Stimulated activated CD8-positive, alpha-beta memory T cell treated with anti-CD3 and anti-CD28 coated beads, Interleukin-4, amount 100 ng/mL, for 48 hours (primary cell): ENCODE data around the gene NLRP14.

Source experiments
- DNase-seq: peaks from one replicate; pipeline ENCODE4 v3.0.0-alpha.2; 2020

The NLRP14 gene

DNA sequence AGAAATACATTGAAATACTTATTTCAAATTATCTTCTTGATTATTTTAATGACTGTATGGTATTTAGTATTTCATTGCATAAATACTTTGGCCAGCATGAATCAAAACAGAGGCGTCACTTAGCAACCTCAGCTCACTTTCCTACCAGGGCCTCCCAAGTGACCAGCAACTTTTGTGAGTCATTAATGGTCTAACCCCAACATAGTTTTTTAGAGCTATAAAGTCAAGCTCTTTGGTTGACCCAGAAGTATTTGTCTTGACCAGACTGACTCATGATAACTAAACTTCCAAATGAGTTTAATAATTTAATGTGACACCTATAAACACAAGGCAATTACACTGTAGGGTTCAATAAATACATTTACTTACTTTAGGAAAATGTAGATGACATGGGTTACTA lies 40.6 kb downstream of the NLRP14 start:
- DNase-seq: no peak

DNA sequence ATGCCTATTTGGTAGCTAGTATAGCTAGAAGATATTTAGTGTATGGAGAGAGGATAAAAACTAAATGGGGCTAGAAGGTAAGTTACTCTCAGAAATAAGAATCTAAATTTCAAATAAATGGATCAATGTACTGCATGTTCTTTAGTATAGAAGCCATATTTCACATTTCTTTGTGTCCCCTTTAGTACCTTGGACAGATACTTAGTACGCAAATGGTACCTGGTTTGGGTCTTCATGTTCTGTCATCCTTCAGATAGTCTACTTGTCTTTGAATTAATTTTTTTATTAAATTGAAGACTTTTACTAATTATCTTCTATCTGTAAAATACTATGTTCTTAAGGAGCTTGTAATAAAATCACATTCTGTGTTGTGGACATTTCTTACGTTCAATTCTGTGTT lies 42.3 kb downstream of the NLRP14 start:
- no peak for DNase-seq

DNA sequence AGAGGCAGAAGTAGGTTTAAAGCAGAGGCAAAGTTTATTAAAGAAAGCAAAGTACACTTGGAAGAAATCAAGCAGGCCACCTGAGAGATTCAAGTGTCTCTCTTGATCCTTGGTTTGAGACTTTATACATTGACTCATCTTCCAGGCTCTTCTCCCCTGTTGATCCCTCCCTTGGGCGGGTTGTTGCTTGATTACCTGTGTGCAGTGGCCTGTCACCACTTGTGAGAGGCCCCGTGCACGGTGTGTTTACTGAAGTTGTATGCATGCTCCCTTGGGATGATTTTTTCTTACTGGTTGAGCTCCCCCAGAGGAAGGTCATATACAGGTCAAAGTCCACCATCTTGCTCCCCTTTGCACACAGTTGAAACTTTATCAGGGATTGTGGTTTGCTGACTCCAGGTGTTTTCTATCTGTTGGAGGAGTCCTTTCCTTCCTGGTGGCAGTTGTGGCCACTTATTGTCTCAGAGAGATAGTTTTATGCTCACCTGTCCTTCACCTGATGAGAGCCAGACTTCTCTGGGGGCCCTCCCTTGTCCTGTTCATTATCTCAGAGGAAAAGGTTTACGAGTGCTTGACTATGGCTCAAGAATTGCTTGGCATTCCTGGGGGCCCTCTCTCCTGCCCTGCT lies 52.2 kb downstream of the NLRP14 start:
- DNase-seq: no peak

DNA sequence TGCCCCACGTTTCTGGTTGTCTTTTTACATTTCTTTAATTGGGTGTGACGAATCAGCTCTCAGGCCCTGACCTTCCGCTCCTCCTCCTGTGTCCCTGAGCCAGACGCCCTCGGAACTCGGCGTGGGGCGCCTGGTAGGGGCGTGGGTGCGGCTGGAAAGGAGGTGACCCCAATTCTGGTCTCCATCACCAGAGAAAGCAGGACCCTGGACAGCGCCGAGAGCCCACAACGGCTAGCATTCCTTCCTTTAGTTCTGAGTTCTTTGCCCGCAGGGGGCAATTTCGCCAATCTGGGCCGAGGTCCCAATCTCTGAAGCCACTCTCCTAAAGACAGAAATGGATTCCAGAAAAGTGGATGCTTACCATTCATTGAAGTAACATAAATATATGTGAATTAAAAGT lies 56.8 kb downstream of the NLRP14 start:
- no peak for DNase-seq

DNA sequence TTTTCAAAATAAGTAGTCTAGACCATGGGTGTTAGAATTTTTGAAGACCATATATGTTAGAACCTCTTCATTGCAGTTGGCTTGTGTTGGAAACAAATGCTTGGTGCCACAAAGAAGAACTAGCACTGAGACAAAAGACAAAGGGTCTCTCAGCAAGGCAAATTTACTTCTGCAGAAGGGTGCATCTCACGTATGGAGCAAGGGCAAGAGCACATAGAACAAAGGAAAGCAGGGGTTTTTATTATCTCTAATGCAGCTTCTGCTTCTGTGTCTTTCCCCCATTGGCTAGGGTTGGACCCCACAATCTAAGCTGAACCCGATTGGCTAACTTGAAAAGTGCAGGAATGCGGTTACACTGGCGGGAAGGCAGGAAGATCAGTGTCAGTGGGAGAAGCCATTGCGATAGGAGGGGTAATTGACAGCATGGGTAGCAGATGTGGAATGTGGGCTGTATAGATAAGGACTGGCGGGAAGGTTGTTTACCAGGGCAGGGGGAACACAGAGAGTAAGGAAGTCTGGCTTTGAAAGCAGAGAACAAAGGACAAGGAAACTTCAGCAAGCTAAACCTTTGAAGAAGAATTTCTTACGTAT lies 59.4 kb downstream of the NLRP14 start:
- DNase-seq: no peak

DNA sequence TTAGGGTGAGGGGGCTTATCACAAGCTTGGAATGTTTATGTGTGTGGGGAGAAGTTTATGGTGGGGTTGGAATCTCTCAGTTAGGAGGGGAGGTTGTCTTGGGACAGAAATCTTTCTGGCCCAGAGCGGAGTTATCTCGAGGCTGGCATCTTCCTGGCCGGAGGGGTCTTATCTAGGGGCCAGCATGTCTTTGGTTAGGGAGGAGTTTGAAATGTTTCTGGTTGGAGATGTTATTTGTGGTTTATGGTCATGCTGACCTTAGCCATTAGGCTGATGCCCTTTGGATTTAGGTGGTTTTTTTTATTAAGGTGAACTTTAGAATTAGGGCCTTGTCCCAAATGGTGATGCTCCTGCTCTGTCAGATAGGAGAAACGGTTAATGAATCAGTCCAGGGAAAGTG lies 60.6 kb downstream of the NLRP14 start:
- DNase-seq: no peak

DNA sequence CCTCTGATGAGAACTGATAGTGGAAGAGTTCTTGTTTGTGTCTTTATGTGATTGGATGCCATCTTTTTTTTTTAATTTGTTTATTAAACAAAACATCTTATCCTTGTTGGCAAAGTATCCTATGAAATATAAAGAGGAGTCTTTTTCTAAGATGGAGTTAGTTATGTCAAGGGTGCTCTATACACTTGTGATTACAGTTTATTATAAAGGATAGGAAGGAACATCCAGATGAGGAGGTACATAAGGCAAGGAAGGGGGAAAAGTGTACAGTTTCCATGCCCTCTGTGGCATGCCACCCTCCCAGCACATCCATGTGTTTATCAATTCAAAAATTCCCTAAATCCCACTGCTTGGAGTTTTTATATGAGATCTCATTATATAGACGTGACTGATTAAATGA lies 61.2 kb downstream of the NLRP14 start:
- no peak for DNase-seq

DNA sequence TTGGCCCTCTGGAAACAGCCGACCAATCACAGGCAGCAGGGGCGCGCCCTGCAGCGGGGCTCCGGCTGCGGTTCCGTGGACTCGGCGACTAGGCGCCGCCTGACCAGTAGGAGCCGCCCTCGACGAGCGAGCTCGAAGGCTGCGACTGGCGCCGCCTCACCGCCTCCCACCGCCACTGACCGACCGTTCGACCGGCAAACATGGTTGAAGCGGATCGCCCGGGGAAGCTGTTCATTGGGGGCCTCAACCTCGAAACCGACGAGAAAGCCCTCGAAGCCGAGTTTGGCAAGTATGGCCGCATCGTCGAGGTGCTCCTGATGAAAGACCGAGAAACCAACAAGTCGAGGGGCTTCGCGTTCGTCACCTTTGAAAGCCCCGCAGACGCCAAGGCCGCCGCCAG lies 68.6 kb downstream of the NLRP14 start, which contains the start of gene RBMXL2:
RBMXL2 (plus strand) TSS at position 78 of the 400 bp plus-strand sequence; CDS start at position 201, 123 bp downstream.
- no peak for DNase-seq

DNA sequence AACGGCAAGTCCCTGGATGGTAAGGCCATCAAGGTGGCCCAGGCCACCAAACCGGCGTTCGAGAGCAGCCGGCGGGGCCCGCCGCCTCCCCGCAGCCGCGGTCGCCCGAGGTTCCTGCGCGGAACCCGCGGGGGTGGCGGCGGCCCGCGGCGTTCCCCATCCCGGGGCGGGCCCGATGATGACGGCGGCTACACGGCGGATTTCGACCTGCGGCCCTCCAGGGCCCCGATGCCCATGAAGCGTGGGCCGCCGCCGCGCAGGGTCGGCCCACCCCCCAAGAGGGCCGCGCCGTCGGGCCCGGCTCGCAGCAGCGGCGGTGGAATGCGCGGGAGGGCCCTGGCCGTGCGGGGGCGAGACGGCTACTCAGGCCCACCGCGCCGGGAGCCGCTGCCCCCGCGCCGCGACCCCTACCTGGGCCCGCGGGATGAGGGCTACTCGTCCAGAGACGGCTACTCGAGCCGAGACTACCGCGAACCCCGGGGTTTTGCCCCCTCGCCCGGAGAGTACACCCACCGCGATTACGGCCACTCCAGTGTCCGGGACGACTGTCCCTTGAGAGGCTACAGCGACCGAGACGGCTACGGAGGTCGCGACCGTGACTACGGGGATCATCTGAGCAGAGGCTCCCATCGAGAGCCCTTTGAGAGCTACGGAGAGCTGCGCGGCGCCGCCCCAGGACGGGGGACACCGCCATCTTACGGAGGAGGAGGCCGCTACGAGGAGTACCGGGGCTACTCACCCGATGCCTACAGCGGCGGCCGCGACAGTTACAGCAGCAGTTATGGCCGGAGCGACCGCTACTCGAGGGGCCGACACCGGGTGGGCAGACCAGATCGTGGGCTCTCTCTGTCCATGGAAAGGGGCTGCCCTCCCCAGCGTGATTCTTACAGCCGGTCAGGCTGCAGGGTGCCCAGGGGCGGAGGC lies 69.3 kb downstream of the NLRP14 start:
- DNase-seq: no peak

DNA sequence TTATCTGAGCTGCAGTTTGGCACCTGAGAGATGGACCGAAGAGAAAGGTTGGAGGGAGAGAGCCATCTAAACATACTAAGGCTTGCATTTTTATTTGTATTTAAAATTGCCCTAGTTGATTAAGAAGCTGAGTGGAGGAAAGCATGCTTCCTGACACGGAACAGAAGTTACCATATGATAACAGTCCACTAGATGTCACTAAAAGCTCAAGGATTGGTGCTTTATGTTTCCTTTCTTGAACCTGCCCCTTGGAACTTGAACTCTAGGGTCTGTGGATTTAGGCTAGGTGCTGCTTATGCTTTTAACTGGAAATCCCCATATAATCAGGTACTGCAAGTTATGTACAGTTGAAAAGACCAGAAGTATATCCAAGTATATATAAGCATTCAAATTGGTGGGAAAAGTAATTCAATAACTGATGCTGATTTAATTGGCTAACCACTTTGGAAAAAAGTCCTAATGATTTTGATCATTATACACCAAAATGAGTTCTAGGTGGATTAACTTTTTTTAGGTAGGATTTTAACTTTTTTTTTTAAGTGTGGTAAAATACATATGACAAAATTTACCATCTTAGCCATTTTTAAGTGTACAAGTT lies 78.1 kb downstream of the NLRP14 start:
- DNase-seq: no peak

DNA sequence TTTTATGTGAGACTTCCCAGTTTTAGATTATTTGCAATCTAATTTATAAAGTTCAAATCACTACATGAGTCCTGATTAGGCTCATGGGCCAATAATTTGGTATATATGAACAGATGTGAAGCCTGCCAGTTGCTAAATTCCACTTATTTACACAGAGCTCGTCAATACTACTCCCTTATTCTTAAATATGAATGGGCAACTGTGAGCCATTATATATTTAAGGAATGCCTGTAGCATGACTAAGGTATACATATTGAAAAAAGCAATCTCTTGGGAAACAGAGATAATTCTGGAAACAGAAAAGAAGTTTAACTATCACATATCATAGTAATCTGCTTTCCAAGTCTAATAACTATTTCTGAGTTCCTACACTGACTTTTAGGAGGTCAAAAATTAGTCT lies 95.5 kb downstream of the NLRP14 start:
- no peak for DNase-seq

DNA sequence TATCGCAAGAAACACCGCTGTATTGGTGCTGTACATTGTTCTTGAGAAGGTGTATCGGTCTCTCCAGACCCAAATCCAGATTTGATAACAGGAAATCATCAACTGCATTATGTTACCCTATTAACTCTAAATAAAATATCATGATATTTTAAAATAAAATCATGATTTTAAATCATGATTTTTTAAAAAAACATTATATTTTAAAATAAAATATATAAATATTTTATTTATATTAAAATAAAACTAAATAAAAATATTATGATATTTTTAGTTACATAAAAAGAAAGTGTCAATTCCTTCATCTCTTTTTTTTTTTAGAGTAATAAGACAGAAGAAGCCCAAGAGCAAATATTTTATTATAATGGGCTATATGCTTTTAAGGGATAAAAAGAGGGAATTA lies 96.1 kb downstream of the NLRP14 start:
- no peak for DNase-seq
